ENCODE data around the gene CCDC68. TPM values are rescaled to one million over a fixed set of nuclear protein-coding genes. Genes with fewer than 3 reads are reported as not detected.

Gene CCDC68
- total RNA-seq, 2 experiments from 2014 or later, result 0.13 TPM; not detected in 1

GRCh38 chr18:54900290-54900689, 59.0 kb downstream of the CCDC68 start:
- no peak for DNase-seq
- Mint-ChIP-seq H3K4me1 (no peaks in the 10 kb centered on the region), H3K27me3 (no peaks in the 10 kb centered on the region), H3K9me3 (no peaks in the 10 kb centered on the region), H3K36me3 (ENCODE audit: low read depth) (no peaks in the 10 kb centered on the region), H3K4me3 (no peak overlapping the region), H3K27ac (no peak overlapping the region)
- CTCF ChIA-PET, result no interaction called here
- POLR2A ChIA-PET, result no interaction called here

- no peaks in the 10 kb centered on the region for H3K27me3 Mint-ChIP-seq
- no peaks in the 10 kb centered on the region for H3K36me3 Mint-ChIP-seq (ENCODE audit: low read depth)
- POLR2A ChIA-PET, result no interaction called here
- CTCF ChIA-PET, result no interaction called here
- no peak overlapping the region for H3K27ac Mint-ChIP-seq
- no peak overlapping the region for H3K4me3 Mint-ChIP-seq
- H3K9me3 Mint-ChIP-seq, result no peaks in the 10 kb centered on the region
- DNase-seq, result no peak
- H3K4me1 Mint-ChIP-seq, result no peaks in the 10 kb centered on the region
Observed at GRCh38 chr18:54899500-54899899, 59.8 kb downstream of the CCDC68 start.

GRCh38 chr18:54888933-54889332, 70.3 kb downstream of the CCDC68 start:
- no peak overlapping the region for H3K27ac Mint-ChIP-seq
- H3K9me3 Mint-ChIP-seq, result no peaks in the 10 kb centered on the region
- H3K36me3 Mint-ChIP-seq (ENCODE audit: low read depth), result no peaks in the 10 kb centered on the region
- no peaks in the 10 kb centered on the region for H3K4me1 Mint-ChIP-seq
- no peak overlapping the region for H3K4me3 Mint-ChIP-seq
- no peaks in the 10 kb centered on the region for H3K27me3 Mint-ChIP-seq
- no peak for DNase-seq
- ChIA-PET CTCF (no interaction called here), POLR2A (no interaction called here)

GRCh38 chr18:54888378-54888777, 70.9 kb downstream of the CCDC68 start:
- POLR2A ChIA-PET, result no interaction called here

GRCh38 chr18:54883816-54884604, 75.3 kb downstream of the CCDC68 start:
- no peaks in the 10 kb centered on the region for H3K9me3 Mint-ChIP-seq
- no peak overlapping the region for H3K4me3 Mint-ChIP-seq
- H3K4me1 Mint-ChIP-seq, result no peaks in the 10 kb centered on the region
- no peak overlapping the region for H3K27ac Mint-ChIP-seq
- H3K27me3 Mint-ChIP-seq, result no peaks in the 10 kb centered on the region
- no peaks in the 10 kb centered on the region for H3K36me3 Mint-ChIP-seq (ENCODE audit: low read depth)
- DNase-seq, result no peak
- ChIA-PET POLR2A (no interaction called here), CTCF (interaction anchor here (0.8 kb wide), 1 partner anchor 11 kb away, joined by 3 read pairs; no protein-coding TSS in a partner anchor)

More at GRCh38 chr18:54888378-54888777, 70.9 kb downstream of the CCDC68 start:
- Mint-ChIP-seq H3K4me3 (no peak overlapping the region), H3K27me3 (no peaks in the 10 kb centered on the region), H3K36me3 (ENCODE audit: low read depth) (no peaks in the 10 kb centered on the region), H3K9me3 (no peaks in the 10 kb centered on the region), H3K4me1 (no peaks in the 10 kb centered on the region), H3K27ac (no peak overlapping the region)
- no peak for DNase-seq
- CTCF ChIA-PET, result no interaction called here

GRCh38 chr18:54882318-54882717, 76.9 kb downstream of the CCDC68 start:
- Mint-ChIP-seq H3K4me3 (no peak overlapping the region), H3K27ac (no peak overlapping the region), H3K9me3 (no peaks in the 10 kb centered on the region), H3K4me1 (no peaks in the 10 kb centered on the region), H3K36me3 (ENCODE audit: low read depth) (no peaks in the 10 kb centered on the region), H3K27me3 (no peaks in the 10 kb centered on the region)
- DNase-seq, result no peak
- ChIA-PET POLR2A (no interaction called here), CTCF (no interaction called here)

GRCh38 chr18:54881229-54881768, 78.0 kb downstream of the CCDC68 start:
- H3K4me3 Mint-ChIP-seq, result no peak overlapping the region
- no peaks in the 10 kb centered on the region for H3K36me3 Mint-ChIP-seq (ENCODE audit: low read depth)
- no peaks in the 10 kb centered on the region for H3K4me1 Mint-ChIP-seq
- H3K27ac Mint-ChIP-seq, result no peak overlapping the region
- DNase-seq, result no peak
- H3K9me3 Mint-ChIP-seq, result no peaks in the 10 kb centered on the region
- H3K27me3 Mint-ChIP-seq, result no peaks in the 10 kb centered on the region
- CTCF ChIA-PET, result no interaction called here
- POLR2A ChIA-PET, result no interaction called here

- no peaks in the 10 kb centered on the region for H3K9me3 Mint-ChIP-seq
- CTCF ChIA-PET, result no interaction called here
Observed at GRCh38 chr18:54880395-54881105, 78.7 kb downstream of the CCDC68 start.

GRCh38 chr18:54879691-54880090, 79.6 kb downstream of the CCDC68 start:
- POLR2A ChIA-PET, result no interaction called here
- Mint-ChIP-seq H3K9me3 (no peaks in the 10 kb centered on the region), H3K27me3 (no peaks in the 10 kb centered on the region), H3K27ac (no peak overlapping the region), H3K36me3 (ENCODE audit: low read depth) (no peaks in the 10 kb centered on the region), H3K4me1 (no peaks in the 10 kb centered on the region), H3K4me3 (no peak overlapping the region)
- no peak for DNase-seq
- CTCF ChIA-PET, result no interaction called here

More at GRCh38 chr18:54880395-54881105, 78.7 kb downstream of the CCDC68 start:
- H3K27me3 Mint-ChIP-seq, result no peaks in the 10 kb centered on the region
- no peaks in the 10 kb centered on the region for H3K4me1 Mint-ChIP-seq
- H3K4me3 Mint-ChIP-seq, result no peak overlapping the region
- H3K36me3 Mint-ChIP-seq (ENCODE audit: low read depth), result no peaks in the 10 kb centered on the region
- no peak for DNase-seq
- POLR2A ChIA-PET, result no interaction called here
- H3K27ac Mint-ChIP-seq, result no peak overlapping the region

- no peaks in the 10 kb centered on the region for H3K36me3 Mint-ChIP-seq (ENCODE audit: low read depth)
- no peak overlapping the region for H3K27ac Mint-ChIP-seq
- CTCF ChIA-PET, result no interaction called here
Observed at GRCh38 chr18:54878659-54879358, 80.5 kb downstream of the CCDC68 start.

GRCh38 chr18:54878159-54878622, 81.1 kb downstream of the CCDC68 start:
- Mint-ChIP-seq H3K9me3 (no peaks in the 10 kb centered on the region), H3K4me1 (peaks cover 3% of the 10 kb centered on the region), H3K27ac (no peak overlapping the region), H3K36me3 (ENCODE audit: low read depth) (no peaks in the 10 kb centered on the region), H3K4me3 (no peak overlapping the region), H3K27me3 (no peaks in the 10 kb centered on the region)
- POLR2A ChIA-PET, result no interaction called here
- no peak for DNase-seq
- CTCF ChIA-PET, result no interaction called here

More at GRCh38 chr18:54878659-54879358, 80.5 kb downstream of the CCDC68 start:
- H3K27me3 Mint-ChIP-seq, result no peaks in the 10 kb centered on the region
- H3K4me1 Mint-ChIP-seq, result no peaks in the 10 kb centered on the region
- no peak overlapping the region for H3K4me3 Mint-ChIP-seq
- H3K9me3 Mint-ChIP-seq, result no peaks in the 10 kb centered on the region
- POLR2A ChIA-PET, result no interaction called here
- no peak for DNase-seq

- no peaks in the 10 kb centered on the region for H3K9me3 Mint-ChIP-seq
- no peaks in the 10 kb centered on the region for H3K27me3 Mint-ChIP-seq
- H3K4me3 Mint-ChIP-seq, result no peak overlapping the region
- no peak for DNase-seq
- peaks cover 7% of the 10 kb centered on the region for H3K4me1 Mint-ChIP-seq
- CTCF ChIA-PET, result no interaction called here
- no peaks in the 10 kb centered on the region for H3K36me3 Mint-ChIP-seq (ENCODE audit: low read depth)
- no peak overlapping the region for H3K27ac Mint-ChIP-seq
- POLR2A ChIA-PET, result no interaction called here
Observed at GRCh38 chr18:54877076-54877475, 82.2 kb downstream of the CCDC68 start.

- no peaks in the 10 kb centered on the region for H3K27me3 Mint-ChIP-seq
Observed at GRCh38 chr18:54875063-54875462, 84.2 kb downstream of the CCDC68 start.

More at GRCh38 chr18:54875063-54875462, 84.2 kb downstream of the CCDC68 start:
- POLR2A ChIA-PET, result no interaction called here
- Mint-ChIP-seq H3K27ac (no peak overlapping the region), H3K4me3 (no peak overlapping the region), H3K4me1 (peaks cover 7% of the 10 kb centered on the region), H3K9me3 (no peaks in the 10 kb centered on the region), H3K36me3 (ENCODE audit: low read depth) (no peaks in the 10 kb centered on the region)
- DNase-seq, result no peak
- CTCF ChIA-PET, result interaction anchor here (1.0 kb wide), 1 partner anchor 38 kb away, joined by 5 read pairs; no protein-coding TSS in a partner anchor

Data from activated CD4-positive, alpha-beta memory T cell treated with anti-CD3 and anti-CD28 coated beads, Interleukin-2, amount 10 ng/mL, durations not matched to agents 7 days and 5 days (primary cell).